Measurements from ENCODE around the gene NPEPL1. TPM values are rescaled to one million over a fixed set of nuclear protein-coding genes. Genes with fewer than 3 reads are reported as not detected.
A peak's percentile ranks its signal among the peaks of the same experiment; 100 is the strongest.

NPEPL1 gene
- total and polyA plus RNA-seq, 2 of the 8 experiments (the other 6 are each of a cell fraction or from before 2014, with no cell fraction given) = 12.4 to 26.8 TPM

- H4K91ac ChIP-seq (replicated peaks; ENCODE audit: insufficient read length, low read length) = no peak overlapping the region
- H3K9ac ChIP-seq (replicated peaks in 1 of 4; ENCODE audit: extremely low read depth in 1 of 4, low read depth in 3 of 4, low read length in 3 of 4) = no peak overlapping the region
- no peak for FAIRE-seq
- H2AK5ac ChIP-seq (ENCODE audit: low read depth, low read length) = peak overlapping the region; percentile 39; the same call in 1 of the 2 replicates
- no peak overlapping the region for H2BK5ac ChIP-seq (ENCODE audit: low read depth, low read length)
- H4K20me1 ChIP-seq (replicated peaks in 1 of 2; ENCODE audit: control insufficient read depth in 1 of 2, insufficient read depth in 2 of 2, low read length in 2 of 2) = peaks cover 0 to under 1% of the 10 kb centered on the region in 2 experiments
- no peak for DNase-seq (ENCODE audit: low read depth in 1 of 2, low spot score in 2 of 2)
- H3K27me3 ChIP-seq (replicated peaks in 1 of 4; ENCODE audit: control insufficient read depth in 3 of 4, extremely low read depth in 1 of 4, insufficient read depth in 3 of 4, low read length in 3 of 4) = no peaks in the 10 kb centered on the region
- no peaks in the 10 kb centered on the region for H3K23me2 ChIP-seq (ENCODE audit: low read depth, low read length)
- no peaks in the 10 kb centered on the region for H3K79me1 ChIP-seq (ENCODE audit: low read depth, low read length)
- ChIA-PET CTCF (ENCODE audit: partially characterized antibody) (interaction anchor here (0.6 to 4.3 kb wide), 5 partner anchors 14 to 231 kb away, joined by 3 to 16 read pairs (median 3); partner anchors contain the start of gene STX16), POLR2A (ENCODE audit: partially characterized antibody) (interaction anchor here (0.9 to 10.9 kb wide), 9 partner anchors 9 to 120 kb away, joined by 3 to 188 read pairs (median 4); partner anchors contain the start of gene STX16)
- 94% methylated on average over 24 of the region's 24 CpGs; no CpG with 5 or more reads in 1 of the 2 experiments for WGBS, 2 experiments (ENCODE audit: extremely low coverage in 1 of 2, insufficient coverage in 1 of 2, insufficient read length in 1 of 2, insufficient replicate concordance in 2 of 2, low coverage in 1 of 2, low lambda C conversion rate in 2 of 2, missing lambda C conversion rate in 1 of 2)
- H4K8ac ChIP-seq (ENCODE audit: extremely low read depth, insufficient read depth, low read length) = peak overlapping the region; percentile 68; the same call in 1 of the 2 replicates
- H3K27ac ChIP-seq (ENCODE audit: low read depth, low read length) = no peak overlapping the region
- H2BK15ac ChIP-seq (ENCODE audit: low read length) = no peak overlapping the region
- H3K56ac ChIP-seq (replicated peaks; ENCODE audit: insufficient read length, low read depth, low read length) = no peak overlapping the region
- no peak overlapping the region for H4K5ac ChIP-seq (ENCODE audit: insufficient read length, low read depth, low read length)
- H3K23ac ChIP-seq (ENCODE audit: insufficient read length) = no peak overlapping the region
- H3K14ac ChIP-seq (ENCODE audit: insufficient read length) = no peak overlapping the region
- no peak overlapping the region for H2AFZ ChIP-seq (ENCODE audit: low read length)
- H2BK12ac ChIP-seq (ENCODE audit: low read depth, low read length) = no peak overlapping the region
- TF ChIP-seq E2F6 (IDR thresholded peaks at IDR 0.05) (no peak), EP300 (IDR thresholded peaks at IDR 0.05; ENCODE audit: borderline replicate concordance in 1 of 2, low read depth in 2 of 2, low read length in 2 of 2) (no peak), NRF1 (IDR thresholded peaks at IDR 0.05; ENCODE audit: low read depth, low read length) (no peak), CBX8 (IDR thresholded peaks at IDR 0.05; ENCODE audit: borderline replicate concordance, low read depth, low read length) (no peak), CREB1 (IDR thresholded peaks at IDR 0.05) (no peak), RFX5 (IDR thresholded peaks at IDR 0.05; ENCODE audit: borderline replicate concordance, low read depth, low read length) (no peak), HDAC6 (IDR thresholded peaks at IDR 0.05; ENCODE audit: low read depth, low read length) (no peak), USF2 (IDR thresholded peaks at IDR 0.05; ENCODE audit: low read length) (no peak)
- no peak overlapping the region for H3K4ac ChIP-seq (replicated peaks; ENCODE audit: insufficient read length, low read depth, low read length)
- no peak overlapping the region for H3K18ac ChIP-seq (ENCODE audit: extremely low read depth, low read length)
- H3K4me3 ChIP-seq (ENCODE audit: extremely low read depth in 1 of 4, insufficient read depth in 2 of 4, low read depth in 3 of 4, low read length in 4 of 4) = no peak overlapping the region
- no peak overlapping the region for H2BK120ac ChIP-seq (replicated peaks; ENCODE audit: low read depth, low read length)
- H3K9me3 ChIP-seq (ENCODE audit: insufficient read depth in 2 of 2, low read depth in 1 of 2, low read length in 1 of 2) = no peaks in the 10 kb centered on the region
- H3K79me2 ChIP-seq (ENCODE audit: control insufficient read depth in 1 of 2, insufficient read depth in 2 of 2, low read length in 2 of 2) = no peaks in the 10 kb centered on the region
- H3K36me3 ChIP-seq (ENCODE audit: control insufficient read depth in 2 of 4, insufficient read depth in 4 of 4, low read length in 3 of 4) = no peaks in the 10 kb centered on the region
- no peak overlapping the region for H3K4me2 ChIP-seq (ENCODE audit: insufficient read depth in 1 of 2, low read depth in 2 of 2, low read length in 2 of 2)
- H3K4me1 ChIP-seq (replicated peaks in 1 of 4; ENCODE audit: control insufficient read depth in 3 of 4, insufficient read depth in 4 of 4, low read length in 3 of 4) = no peaks in the 10 kb centered on the region; a peak in 2 of 7 replicates
- H2BK20ac ChIP-seq (ENCODE audit: low read length) = no peak overlapping the region
Measured at GRCh38 chr20:58713801-58714339, 21.3 kb downstream of the NPEPL1 start.

Measured in H1 (cell line).